ENCODE measurements around the gene LIF. TPM values are rescaled to one million over a fixed set of nuclear protein-coding genes. Genes with fewer than 3 reads are reported as not detected.
"Not testable (repeated sequence)": the region's sequence is repeated elsewhere in the genome, so short reads cannot be mapped to it uniquely, and the experiment has no call there.

Gene LIF
- total RNA-seq, 3 donors from 2014 or later (not counting 1 experiment from before 2014, with no cell fraction given): 2.0 to 2.7 (median 2.6) TPM

DNA sequence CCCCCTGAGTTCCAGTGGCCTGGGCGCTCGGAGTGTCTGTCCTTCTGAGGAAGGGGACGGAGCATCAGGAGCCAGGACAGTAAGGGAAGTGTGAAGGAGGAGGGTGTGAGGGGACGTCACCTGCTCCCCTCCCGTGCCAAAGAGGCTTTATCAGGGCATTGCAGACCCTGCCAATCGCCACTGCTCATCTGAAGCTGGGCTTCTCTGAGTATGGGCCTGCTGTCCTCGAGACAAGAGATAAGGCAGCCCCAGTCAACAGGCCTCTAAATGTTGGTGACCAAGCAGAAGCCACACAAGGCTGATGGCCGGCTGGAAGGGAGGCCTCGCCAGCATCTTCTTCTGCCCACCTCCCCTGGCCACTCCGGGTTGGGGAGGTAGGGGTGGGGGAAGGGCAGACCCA, 29.8 kb downstream of the LIF start:
- no peaks in the 10 kb centered on the region for H3K9me3 Mint-ChIP-seq
- intact Hi-C loops (cut with micrococcal nuclease): no loop called here
- Histone ChIP-seq H3K4me3 (ENCODE audit: low read length) (no peak overlapping the region), H3K27me3 (ENCODE audit: control insufficient read depth, insufficient read depth, low read length) (no peaks in the 10 kb centered on the region), H3K36me3 (ENCODE audit: control insufficient read depth, insufficient read depth, low read length) (no peaks in the 10 kb centered on the region), H3K9me3 (ENCODE audit: control insufficient read depth, insufficient read depth, low read length) (no peaks in the 10 kb centered on the region), H3K27ac (ENCODE audit: low read length) (no peak overlapping the region), H3K4me1 (ENCODE audit: control insufficient read depth, insufficient read depth, low read length) (peaks cover 52% of the 10 kb centered on the region)
- no peak overlapping the region for H3K27ac Mint-ChIP-seq
- H3K36me3 Mint-ChIP-seq: no peaks in the 10 kb centered on the region
- no peaks in the 10 kb centered on the region for H3K27me3 Mint-ChIP-seq (ENCODE audit: low read depth in 2 of 2)
- peaks cover 44 to 45% of the 10 kb centered on the region in 2 donors for H3K4me1 Mint-ChIP-seq
- 86% methylated on average over 9 of the region's 10 CpGs for WGBS (ENCODE audit: insufficient coverage)
- TF ChIP-seq, protein P1, sequence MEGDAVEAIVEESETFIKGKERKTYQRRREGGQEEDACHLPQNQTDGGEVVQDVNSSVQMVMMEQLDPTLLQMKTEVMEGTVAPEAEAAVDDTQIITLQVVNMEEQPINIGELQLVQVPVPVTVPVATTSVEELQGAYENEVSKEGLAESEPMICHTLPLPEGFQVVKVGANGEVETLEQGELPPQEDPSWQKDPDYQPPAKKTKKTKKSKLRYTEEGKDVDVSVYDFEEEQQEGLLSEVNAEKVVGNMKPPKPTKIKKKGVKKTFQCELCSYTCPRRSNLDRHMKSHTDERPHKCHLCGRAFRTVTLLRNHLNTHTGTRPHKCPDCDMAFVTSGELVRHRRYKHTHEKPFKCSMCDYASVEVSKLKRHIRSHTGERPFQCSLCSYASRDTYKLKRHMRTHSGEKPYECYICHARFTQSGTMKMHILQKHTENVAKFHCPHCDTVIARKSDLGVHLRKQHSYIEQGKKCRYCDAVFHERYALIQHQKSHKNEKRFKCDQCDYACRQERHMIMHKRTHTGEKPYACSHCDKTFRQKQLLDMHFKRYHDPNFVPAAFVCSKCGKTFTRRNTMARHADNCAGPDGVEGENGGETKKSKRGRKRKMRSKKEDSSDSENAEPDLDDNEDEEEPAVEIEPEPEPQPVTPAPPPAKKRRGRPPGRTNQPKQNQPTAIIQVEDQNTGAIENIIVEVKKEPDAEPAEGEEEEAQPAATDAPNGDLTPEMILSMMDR (IDR thresholded peaks at IDR 0.05): no peak
- no peak for DNase-seq
- H3K4me3 Mint-ChIP-seq: no peak overlapping the region
- ATAC-seq: no peak

DNA sequence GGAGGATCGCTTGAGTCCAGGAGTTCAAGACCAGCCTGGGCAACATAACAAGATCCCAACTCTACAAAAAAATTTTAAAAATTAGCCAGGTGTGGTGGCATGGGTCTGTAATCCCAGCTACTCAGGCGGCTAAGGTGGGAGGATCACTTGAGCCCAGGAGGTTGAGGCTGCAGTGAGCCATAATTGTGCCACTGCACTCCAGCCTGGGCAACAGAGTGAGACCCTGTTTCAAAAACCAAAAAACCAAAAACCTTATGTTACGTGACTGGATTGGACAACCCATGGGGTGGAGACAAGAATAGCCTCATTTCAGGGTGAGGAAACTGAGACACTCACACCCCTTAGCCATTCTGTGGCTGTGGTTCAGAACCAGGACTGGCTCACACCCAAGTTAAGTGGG, 30.3 kb downstream of the LIF start:
- H3K4me3 Mint-ChIP-seq; DNase-seq; H3K36me3 Mint-ChIP-seq; intact Hi-C loops (cut with micrococcal nuclease); H3K27me3 Mint-ChIP-seq (ENCODE audit: low read depth in 2 of 2); H3K4me3 ChIP-seq (ENCODE audit: low read length); H3K27ac Mint-ChIP-seq; H3K36me3 ChIP-seq (ENCODE audit: control insufficient read depth, insufficient read depth, low read length); ATAC-seq; H3K9me3 ChIP-seq (ENCODE audit: control insufficient read depth, insufficient read depth, low read length); H3K27ac ChIP-seq (ENCODE audit: low read length); H3K27me3 ChIP-seq (ENCODE audit: control insufficient read depth, insufficient read depth, low read length); H3K9me3 Mint-ChIP-seq: not testable (repeated sequence)
- WGBS (ENCODE audit: insufficient coverage): 83% methylated on average over 3 of the region's 3 CpGs
- H3K4me1 Mint-ChIP-seq: peaks cover 39 to 40% of the 10 kb centered on the region in 2 donors
- peaks cover 48% of the 10 kb centered on the region for H3K4me1 ChIP-seq (ENCODE audit: control insufficient read depth, insufficient read depth, low read length)

DNA sequence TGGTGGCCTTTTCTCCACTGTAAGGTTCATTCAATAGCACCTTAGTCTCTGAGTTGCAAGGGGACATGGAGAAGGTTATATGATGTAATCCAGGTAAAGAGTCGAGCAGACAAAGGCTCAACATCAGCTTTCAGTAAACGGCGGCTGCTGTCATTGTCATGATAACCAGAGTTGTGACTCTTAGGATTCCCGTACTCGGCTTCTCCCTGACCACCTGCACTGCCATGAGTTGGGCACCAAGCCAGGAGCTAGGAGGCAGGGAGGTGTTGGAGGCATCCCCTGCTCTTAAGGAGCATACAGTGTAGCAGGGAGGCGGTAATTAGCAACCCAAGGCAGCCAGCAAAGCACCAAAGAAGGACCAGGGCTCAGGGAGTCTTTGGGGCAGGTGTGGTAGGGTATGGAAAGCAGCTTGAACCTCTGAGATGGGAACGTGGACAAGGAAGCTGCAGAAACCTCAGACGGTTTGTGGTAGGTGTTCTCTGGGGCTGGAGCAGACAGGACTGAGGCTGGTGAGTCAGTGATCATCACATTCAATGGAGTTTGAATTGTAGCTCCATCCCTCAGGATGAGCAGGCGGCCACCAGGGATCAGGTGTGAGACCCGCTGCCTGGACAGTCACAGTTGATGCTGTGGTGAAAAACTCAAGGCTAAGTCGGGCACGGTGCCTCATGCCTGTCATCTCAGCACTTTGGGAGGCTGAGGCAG, 31.7 kb downstream of the LIF start:
- Mint-ChIP-seq H3K9me3 (no peaks in the 10 kb centered on the region), H3K27me3 (ENCODE audit: low read depth in 2 of 2) (no peaks in the 10 kb centered on the region), H3K4me3 (no peak overlapping the region), H3K36me3 (no peaks in the 10 kb centered on the region), H3K27ac (peak overlapping the region; percentile 36 to 56), H3K4me1 (peaks cover 25 to 26% of the 10 kb centered on the region in 2 donors)
- WGBS (ENCODE audit: insufficient coverage): 71% methylated on average over 12 of the region's 12 CpGs
- Histone ChIP-seq H3K27ac (ENCODE audit: low read length) (no peak overlapping the region), H3K4me1 (ENCODE audit: control insufficient read depth, insufficient read depth, low read length) (peaks cover 34% of the 10 kb centered on the region), H3K9me3 (ENCODE audit: control insufficient read depth, insufficient read depth, low read length) (no peaks in the 10 kb centered on the region), H3K36me3 (ENCODE audit: control insufficient read depth, insufficient read depth, low read length) (no peaks in the 10 kb centered on the region), H3K4me3 (ENCODE audit: low read length) (no peak overlapping the region), H3K27me3 (ENCODE audit: control insufficient read depth, insufficient read depth, low read length) (no peaks in the 10 kb centered on the region)
- intact Hi-C loops (cut with micrococcal nuclease): no loop called here
- DNase-seq (no peak), ATAC-seq (no peak)
- TF ChIP-seq, protein P1 (IDR thresholded peaks at IDR 0.05): no peak

DNA sequence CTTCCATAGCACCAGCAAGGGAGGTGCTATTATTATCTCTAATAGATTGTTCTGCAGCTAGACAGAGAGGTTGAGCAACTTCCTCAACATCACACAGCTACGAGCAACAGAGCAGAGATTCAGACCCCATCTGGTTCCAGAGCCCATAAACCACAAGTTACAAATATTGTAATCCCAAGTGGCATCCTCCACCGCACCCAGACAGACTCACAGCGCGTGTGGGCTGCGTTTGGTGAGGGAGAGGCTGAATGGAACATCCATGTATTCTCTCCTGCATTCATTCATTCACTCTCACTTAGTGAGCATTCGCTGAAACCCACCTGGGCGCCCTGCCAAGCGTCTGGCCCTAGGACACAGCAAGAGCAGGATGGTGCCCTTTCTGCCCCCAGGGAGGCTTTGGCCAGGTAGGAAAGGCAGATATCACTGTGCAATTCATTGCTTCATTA, 33.5 kb downstream of the LIF start:
- ATAC-seq: peak; percentile 36 to 47 (median 40)
- 62% methylated on average over 8 of the region's 8 CpGs for WGBS (ENCODE audit: insufficient coverage)
- Histone ChIP-seq H3K27ac (ENCODE audit: low read length) (no peak overlapping the region), H3K4me3 (ENCODE audit: low read length) (no peak overlapping the region), H3K9me3 (ENCODE audit: control insufficient read depth, insufficient read depth, low read length) (no peaks in the 10 kb centered on the region), H3K36me3 (ENCODE audit: control insufficient read depth, insufficient read depth, low read length) (no peaks in the 10 kb centered on the region), H3K4me1 (ENCODE audit: control insufficient read depth, insufficient read depth, low read length) (peaks cover 31% of the 10 kb centered on the region), H3K27me3 (ENCODE audit: control insufficient read depth, insufficient read depth, low read length) (no peaks in the 10 kb centered on the region)
- Mint-ChIP-seq H3K4me3 (no peak overlapping the region), H3K27me3 (ENCODE audit: low read depth in 2 of 2) (no peaks in the 10 kb centered on the region), H3K9me3 (no peaks in the 10 kb centered on the region), H3K4me1 (peaks cover 16 to 20% of the 10 kb centered on the region in 2 donors), H3K36me3 (no peaks in the 10 kb centered on the region), H3K27ac (peak overlapping the region; percentile 51 to 74)
- intact Hi-C loops (cut with micrococcal nuclease): loop anchor here (2.0 kb wide), 1 partner anchor 16 kb away; no protein-coding TSS in a partner anchor
- no peak for DNase-seq
- TF ChIP-seq, protein P1 (IDR thresholded peaks at IDR 0.05): no peak
